A549 (cell line): ENCODE data around the gene CCL19. TPM values are rescaled to one million over a fixed set of nuclear protein-coding genes. Genes with fewer than 3 reads are reported as not detected.

ENCODE experiments used
- CHD2 ChIP-seq: fragments of 150-350 bp; IDR thresholded peaks from 2 replicates; pipeline ENCODE4 v1.6.1; 2014; ENCODE audit warnings: low read length; ENCODE audit not compliant: partially characterized antibody
- EHF ChIP-seq: fragments of 250-450 bp; sonication (Bioruptor Pico); IDR thresholded peaks from 2 replicates; pipeline ENCODE4 v1.5.0; 2020; ENCODE audit warnings: mild to moderate bottlenecking
- EP300 ChIP-seq, 2 experiments: fragments of >200 bp; sonication (Bioruptor Twin); formaldehyde crosslinking; IDR thresholded peaks; 2 replicates in 1 of 2; 3 replicates in 1 of 2; pipeline ENCODE4 v1.6.1; 2016 to 2017
- FOSB ChIP-seq: fragments of 250-450 bp; sonication (Bioruptor Pico); IDR thresholded peaks from 2 replicates; pipeline ENCODE4 v1.5.0; 2020; ENCODE audit warnings: mild to moderate bottlenecking, moderate library complexity
- HDAC2 ChIP-seq: fragments of 200-600 bp; sonication (generic); IDR thresholded peaks from 2 replicates; pipeline ENCODE4 v1.6.1; 2016
- HOXB13 ChIP-seq: fragments of 250-450 bp; sonication (Bioruptor Pico); IDR thresholded peaks from 2 replicates; pipeline ENCODE4 v1.5.0; 2020; ENCODE audit warnings: low read depth, mild to moderate bottlenecking, moderate library complexity
- HOXB5 ChIP-seq: fragments of 250-450 bp; sonication (Bioruptor Pico); IDR thresholded peaks from 2 replicates; pipeline ENCODE4 v1.5.0; 2020; ENCODE audit warnings: mild to moderate bottlenecking, moderate library complexity
- JUN ChIP-seq, 2 experiments: fragments of >200 bp; sonication (Bioruptor Twin); formaldehyde crosslinking; IDR thresholded peaks; 2 replicates in 1 of 2; 3 replicates in 1 of 2; pipeline ENCODE4 v1.6.1; 2016 to 2017
- JUNB ChIP-seq: fragments of >200 bp; sonication (Bioruptor Twin); formaldehyde crosslinking; IDR thresholded peaks from 2 replicates; pipeline ENCODE4 v1.6.1; 2016
- KDM5A ChIP-seq: fragments of 200-600 bp; sonication (generic); IDR thresholded peaks from 2 replicates; pipeline ENCODE4 v1.6.1; 2016; ENCODE audit warnings: antibody characterized with exemption, mild to moderate bottlenecking
- MYC ChIP-seq: IDR thresholded peaks from 2 replicates; pipeline ENCODE4 v1.6.1; 2012; ENCODE audit warnings: mild to moderate bottlenecking, inconsistent platforms, low read length, improper control_type of control experiment, borderline replicate concordance
- NFE2L2 ChIP-seq: fragments of 150-350 bp; conservative IDR thresholded peaks from 2 replicates; pipeline ENCODE4 v1.6.1; 2014; ENCODE audit warnings: low read length
- POLR2AphosphoS2 ChIP-seq: conservative IDR thresholded peaks from 2 replicates; pipeline ENCODE4 v1.6.1; 2012; ENCODE audit warnings: low read length, improper control_type of control experiment, inconsistent platforms
- RCOR1 ChIP-seq: fragments of 150-350 bp; IDR thresholded peaks from 2 replicates; pipeline ENCODE4 v1.6.1; 2014; ENCODE audit warnings: antibody characterized with exemption, low read length, low read depth
- RNF2 ChIP-seq: fragments of 200-600 bp; sonication (generic); IDR thresholded peaks from 2 replicates; pipeline ENCODE4 v1.6.1; 2016; ENCODE audit warnings: low read depth, mild to moderate bottlenecking, antibody characterized with exemption, moderate library complexity, borderline replicate concordance
- SMC3 ChIP-seq: fragments of >200 bp; sonication (Bioruptor Twin); formaldehyde crosslinking; IDR thresholded peaks from 3 replicates; pipeline ENCODE4 v1.6.1; 2018; ENCODE audit warnings: inconsistent platforms
- TP53 ChIP-seq: fragments of 250-450 bp; sonication (Bioruptor Pico); IDR thresholded peaks from 2 replicates; pipeline ENCODE4 v1.5.0; 2021; ENCODE audit warnings: mild to moderate bottlenecking, moderate library complexity
- ZC3H11A ChIP-seq: fragments of 450-650 bp; IDR thresholded peaks from 2 replicates; pipeline ENCODE4 v1.6.1; 2014; ENCODE audit warnings: antibody characterized with exemption, mild to moderate bottlenecking
- ZFP36 ChIP-seq: fragments of 450-650 bp; IDR thresholded peaks from 2 replicates; pipeline ENCODE4 v1.6.1; 2014; ENCODE audit warnings: borderline replicate concordance; ENCODE audit not compliant: partially characterized antibody
- polyA plus RNA-seq, 4 experiments: library from polyadenylated mRNA; depleted of rRNA in 3 of 4; stranded (reverse); fragments of >200 nt; fragmentation: RNase III in 1 of 4; extraction: RNeasy Plus Mini Kit Qiagen cat#74134 plus additional on column Dnase treatment in 1 of 4; gene quantifications; 2 replicates in 3 of 4; 3 replicates in 1 of 4; pipeline ENCODE4 v1.2.3, GENCODE V29; 2011 to 2017
- TF ChIP-seq, protein P1 (sequence below): IDR thresholded peaks from 2 replicates; pipeline ENCODE4 v1.6.1; 2012
- TF ChIP-seq, protein P2 (sequence below): fragments of 250-450 bp; sonication (Bioruptor Pico); IDR thresholded peaks from 2 replicates; pipeline ENCODE4 v1.5.0; 2021; ENCODE audit warnings: mild to moderate bottlenecking, moderate library complexity, borderline replicate concordance
- TF ChIP-seq, protein P3 (sequence below): fragments of 250-450 bp; sonication (Bioruptor Pico); IDR thresholded peaks from 2 replicates; pipeline ENCODE4 v1.5.0; 2020; ENCODE audit warnings: low read depth, mild to moderate bottlenecking, moderate library complexity
- TF ChIP-seq, protein P4 (sequence below): IDR thresholded peaks from 2 replicates; pipeline ENCODE4 v1.6.1; 2012
- TF ChIP-seq, protein P5 (sequence below): fragments of >200 bp; sonication (Bioruptor Twin); formaldehyde crosslinking; IDR thresholded peaks from 3 replicates; pipeline ENCODE4 v1.6.1; 2016

Gene CCL19
- polyA plus RNA-seq, 2 of the 4 experiments (the other 2 are of a cell fraction): not detected

DNA sequence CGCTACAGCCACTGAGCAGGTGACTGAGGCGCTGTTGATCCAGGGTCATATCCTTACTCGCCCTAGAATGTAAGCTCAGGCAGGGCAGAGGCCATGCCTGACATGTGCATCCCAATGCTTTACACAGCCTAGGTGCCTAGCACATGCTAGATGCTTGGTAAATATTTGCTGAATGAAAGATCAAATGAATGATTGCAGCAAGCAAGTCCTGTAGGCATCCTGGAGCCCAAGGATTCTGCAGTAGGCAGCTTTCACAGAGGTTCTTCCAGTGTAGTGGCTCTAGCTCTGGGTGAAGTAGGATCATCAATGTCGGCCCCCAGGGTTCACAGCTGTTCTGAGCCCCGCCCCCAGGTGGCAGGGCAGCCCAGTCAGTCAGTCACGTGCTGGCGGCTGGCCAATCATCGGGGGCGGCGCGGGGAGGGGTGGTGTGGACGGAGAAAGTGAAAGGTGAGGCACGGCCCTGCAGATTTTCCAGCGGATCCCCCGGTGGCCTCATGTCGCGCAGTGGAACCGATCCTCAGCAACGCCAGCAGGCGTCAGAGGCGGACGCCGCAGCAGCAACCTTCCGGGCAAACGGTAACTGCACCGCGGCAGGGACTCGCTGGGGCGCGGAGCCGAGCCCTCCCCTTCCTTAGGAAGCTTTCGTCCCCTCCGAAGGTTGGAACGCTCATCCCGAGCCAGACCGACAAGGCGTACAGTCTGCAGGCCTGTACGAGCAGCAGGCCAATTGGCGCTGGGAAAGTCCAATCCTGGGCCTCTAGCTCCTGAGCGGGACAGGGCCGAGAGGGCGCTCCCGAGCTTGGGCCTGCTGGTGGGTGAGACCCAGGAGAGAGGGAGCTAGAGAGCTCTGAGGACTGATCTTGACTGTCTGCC is 44.6 kb downstream of the CCL19 start, which contains the start of gene GALT (continued):
- TF ChIP-seq MYC (no peak), CHD2 (no peak), TP53 (CRISPR knock-in tag) (no peak), HOXB5 (CRISPR knock-in tag) (no peak), NFE2L2 (no peak), RNF2 (no peak), HOXB13 (no peak), FOSB (CRISPR knock-in tag) (no peak), SMC3 (no peak), JUN (IDR thresholded peaks at IDR 0.05) (peak; percentile 17 to 68; a peak in 1 of 5 replicates), EHF (CRISPR knock-in tag) (no peak), JUNB (no peak), ZC3H11A (no peak), EP300 (IDR thresholded peaks at IDR 0.05) (no peak), POLR2AphosphoS2 (no peak), KDM5A (no peak), HDAC2 (no peak), ZFP36 (no peak), RCOR1 (no peak)
- TF ChIP-seq, protein P1, sequence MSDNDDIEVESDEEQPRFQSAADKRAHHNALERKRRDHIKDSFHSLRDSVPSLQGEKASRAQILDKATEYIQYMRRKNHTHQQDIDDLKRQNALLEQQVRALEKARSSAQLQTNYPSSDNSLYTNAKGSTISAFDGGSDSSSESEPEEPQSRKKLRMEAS: peak; percentile 90
- TF ChIP-seq, protein P2, sequence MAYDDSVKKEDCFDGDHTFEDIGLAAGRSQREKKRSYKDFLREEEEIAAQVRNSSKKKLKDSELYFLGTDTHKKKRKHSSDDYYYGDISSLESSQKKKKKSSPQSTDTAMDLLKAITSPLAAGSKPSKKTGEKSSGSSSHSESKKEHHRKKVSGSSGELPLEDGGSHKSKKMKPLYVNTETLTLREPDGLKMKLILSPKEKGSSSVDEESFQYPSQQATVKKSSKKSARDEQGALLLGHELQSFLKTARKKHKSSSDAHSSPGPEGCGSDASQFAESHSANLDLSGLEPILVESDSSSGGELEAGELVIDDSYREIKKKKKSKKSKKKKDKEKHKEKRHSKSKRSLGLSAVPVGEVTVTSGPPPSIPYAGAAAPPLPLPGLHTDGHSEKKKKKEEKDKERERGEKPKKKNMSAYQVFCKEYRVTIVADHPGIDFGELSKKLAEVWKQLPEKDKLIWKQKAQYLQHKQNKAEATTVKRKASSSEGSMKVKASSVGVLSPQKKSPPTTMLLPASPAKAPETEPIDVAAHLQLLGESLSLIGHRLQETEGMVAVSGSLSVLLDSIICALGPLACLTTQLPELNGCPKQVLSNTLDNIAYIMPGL: 0 out of 2 replicates have a peak, but pooled peaks have one; percentile 59
- TF ChIP-seq, protein P3, sequence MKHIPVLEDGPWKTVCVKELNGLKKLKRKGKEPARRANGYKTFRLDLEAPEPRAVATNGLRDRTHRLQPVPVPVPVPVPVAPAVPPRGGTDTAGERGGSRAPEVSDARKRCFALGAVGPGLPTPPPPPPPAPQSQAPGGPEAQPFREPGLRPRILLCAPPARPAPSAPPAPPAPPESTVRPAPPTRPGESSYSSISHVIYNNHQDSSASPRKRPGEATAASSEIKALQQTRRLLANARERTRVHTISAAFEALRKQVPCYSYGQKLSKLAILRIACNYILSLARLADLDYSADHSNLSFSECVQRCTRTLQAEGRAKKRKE (CRISPR knock-in tag): no peak
- TF ChIP-seq, protein P4, sequence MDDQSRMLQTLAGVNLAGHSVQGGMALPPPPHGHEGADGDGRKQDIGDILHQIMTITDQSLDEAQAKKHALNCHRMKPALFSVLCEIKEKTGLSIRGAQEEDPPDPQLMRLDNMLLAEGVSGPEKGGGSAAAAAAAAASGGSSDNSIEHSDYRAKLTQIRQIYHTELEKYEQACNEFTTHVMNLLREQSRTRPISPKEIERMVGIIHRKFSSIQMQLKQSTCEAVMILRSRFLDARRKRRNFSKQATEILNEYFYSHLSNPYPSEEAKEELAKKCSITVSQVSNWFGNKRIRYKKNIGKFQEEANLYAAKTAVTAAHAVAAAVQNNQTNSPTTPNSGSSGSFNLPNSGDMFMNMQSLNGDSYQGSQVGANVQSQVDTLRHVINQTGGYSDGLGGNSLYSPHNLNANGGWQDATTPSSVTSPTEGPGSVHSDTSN: peak; percentile 70
- TF ChIP-seq, protein P5, sequence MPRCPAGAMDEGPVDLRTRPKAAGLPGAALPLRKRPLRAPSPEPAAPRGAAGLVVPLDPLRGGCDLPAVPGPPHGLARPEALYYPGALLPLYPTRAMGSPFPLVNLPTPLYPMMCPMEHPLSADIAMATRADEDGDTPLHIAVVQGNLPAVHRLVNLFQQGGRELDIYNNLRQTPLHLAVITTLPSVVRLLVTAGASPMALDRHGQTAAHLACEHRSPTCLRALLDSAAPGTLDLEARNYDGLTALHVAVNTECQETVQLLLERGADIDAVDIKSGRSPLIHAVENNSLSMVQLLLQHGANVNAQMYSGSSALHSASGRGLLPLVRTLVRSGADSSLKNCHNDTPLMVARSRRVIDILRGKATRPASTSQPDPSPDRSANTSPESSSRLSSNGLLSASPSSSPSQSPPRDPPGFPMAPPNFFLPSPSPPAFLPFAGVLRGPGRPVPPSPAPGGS: peak; percentile 50; the same call in 1 of the 3 replicates
